K562 (cell line): Measurements from ENCODE around the gene DNAAF3.

Experiments used
- ARHGAP35 ChIP-seq: fragments of 450-650 bp; IDR thresholded peaks from 2 replicates; pipeline ENCODE4 v1.6.1; 2018; ENCODE audit not compliant: partially characterized antibody
- BRCA1 ChIP-seq, 2 experiments: fragments of 450-650 bp in 1 of 2; sonication (generic) in 1 of 2; formaldehyde crosslinking in 1 of 2; IDR thresholded peaks; 2 replicates each; pipeline versions ENCODE4 v1.5.0 to v1.6.1; 2017 to 2020; ENCODE audit warnings: mild to moderate bottlenecking in 1 of 2, missing genetic modification reagents in 1 of 2
- CTCF ChIP-seq, 3 experiments: IDR thresholded peaks in 2 of 3; conservative IDR thresholded peaks in 1 of 3; 2 replicates each; pipeline ENCODE4 v1.5.1; 2011 to 2012; ENCODE audit warnings: low read length in 3 of 3, mild to moderate bottlenecking in 3 of 3, control low read depth in 2 of 3, improper control_type of control experiment in 1 of 3, inconsistent platforms in 1 of 3, low read depth in 1 of 3, mixed read lengths in 1 of 3, moderate library complexity in 1 of 3; ENCODE audit not compliant: insufficient read depth in 2 of 3
- MAFK ChIP-seq: IDR thresholded peaks from 2 replicates; pipeline ENCODE4 v1.6.1; 2011; ENCODE audit warnings: low read length, improper control_type of control experiment
- MIER1 ChIP-seq: fragments of 450-650 bp; IDR thresholded peaks from 2 replicates; pipeline ENCODE4 v1.6.1; 2016; ENCODE audit warnings: antibody characterized with exemption, mild to moderate bottlenecking, low read depth
- MTA3 ChIP-seq: fragments of 450-650 bp; formaldehyde crosslinking; IDR thresholded peaks from 2 replicates; pipeline ENCODE4 v1.6.1; 2017; ENCODE audit warnings: mild to moderate bottlenecking, borderline replicate concordance
- PCBP2 ChIP-seq: fragments of 200-400 bp; formaldehyde crosslinking; IDR thresholded peaks from 2 replicates; pipeline ENCODE4 v1.6.1; 2018; ENCODE audit warnings: low read length, low read depth, mild to moderate bottlenecking, moderate library complexity; ENCODE audit not compliant: poor library complexity, severe bottlenecking
- POLR2A ChIP-seq: fragments of 450-650 bp; conservative IDR thresholded peaks from 2 replicates; pipeline ENCODE4 v1.6.1; 2016
- SP1 ChIP-seq: sonication (generic); formaldehyde crosslinking; IDR thresholded peaks from 2 replicates; pipeline ENCODE4 v1.8.1; 2022; ENCODE audit warnings: mild to moderate bottlenecking, missing genetic modification reagents
- ZNF23 ChIP-seq: fragments of 250-450 bp; sonication (Bioruptor Pico); IDR thresholded peaks from 2 replicates; pipeline ENCODE4 v1.4.0; 2020; ENCODE audit warnings: mild to moderate bottlenecking
- TF ChIP-seq, protein P1 (sequence below): fragments of 200-600 bp; sonication (generic); IDR thresholded peaks from one replicate; pipeline ENCODE4 v1.6.1; 2012; ENCODE audit warnings: mild to moderate bottlenecking, low read depth, low read length, inconsistent platforms
- TF ChIP-seq, protein P2 (sequence below): fragments of 250-450 bp; sonication (Bioruptor Pico); IDR thresholded peaks from 2 replicates; pipeline ENCODE4 v1.5.0; 2021; ENCODE audit warnings: mild to moderate bottlenecking, borderline replicate concordance

DNA sequence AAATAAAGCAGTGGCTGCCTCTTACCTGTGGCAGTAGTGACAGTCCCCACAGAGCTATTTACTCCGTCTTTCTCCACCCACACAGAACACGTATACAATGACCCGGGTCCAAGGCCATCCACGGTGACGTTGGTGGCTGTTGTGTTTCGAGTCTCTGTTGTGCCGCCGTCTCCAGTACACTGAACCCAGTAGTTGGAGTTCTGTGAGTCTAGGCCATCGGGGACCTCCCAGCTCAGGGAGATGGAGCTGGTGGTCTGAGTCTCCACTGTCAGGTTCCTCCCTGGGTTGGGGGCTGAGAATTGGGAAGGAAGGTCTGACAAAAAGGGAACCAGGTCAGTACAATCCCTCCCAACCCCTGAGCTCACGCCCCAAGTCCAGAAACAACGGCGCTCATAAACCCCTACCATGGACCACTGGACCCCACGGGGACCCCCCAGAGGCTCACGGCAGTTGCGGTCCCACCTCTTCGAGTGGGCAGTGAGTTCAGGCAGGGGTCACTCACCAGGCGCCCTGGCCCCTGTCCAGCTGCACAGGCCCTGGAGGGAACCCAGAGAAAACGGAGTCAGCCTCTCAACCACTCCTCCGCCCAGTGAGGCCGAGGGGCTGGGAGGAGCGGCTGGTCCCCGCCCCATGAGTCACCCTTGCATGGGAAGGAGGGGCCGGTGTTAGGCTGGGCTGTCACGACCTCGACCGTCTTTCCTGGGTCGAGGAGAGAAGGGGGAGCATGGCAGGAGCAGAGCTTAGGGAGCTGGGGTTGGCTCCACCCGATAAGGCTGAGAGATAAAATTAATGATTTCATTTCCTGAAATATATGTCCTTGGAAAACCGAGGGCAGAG, 40.5 kb upstream of the DNAAF3 start:
- TF ChIP-seq CTCF (IDR thresholded peaks at IDR 0.05 in 2 of 3, conservative IDR thresholded peaks at IDR 0.05 in 1 of 3; ENCODE audit: insufficient read depth in 2 of 3, low read depth in 1 of 3, low read length in 3 of 3) = no peak
- TF ChIP-seq, protein P1, sequence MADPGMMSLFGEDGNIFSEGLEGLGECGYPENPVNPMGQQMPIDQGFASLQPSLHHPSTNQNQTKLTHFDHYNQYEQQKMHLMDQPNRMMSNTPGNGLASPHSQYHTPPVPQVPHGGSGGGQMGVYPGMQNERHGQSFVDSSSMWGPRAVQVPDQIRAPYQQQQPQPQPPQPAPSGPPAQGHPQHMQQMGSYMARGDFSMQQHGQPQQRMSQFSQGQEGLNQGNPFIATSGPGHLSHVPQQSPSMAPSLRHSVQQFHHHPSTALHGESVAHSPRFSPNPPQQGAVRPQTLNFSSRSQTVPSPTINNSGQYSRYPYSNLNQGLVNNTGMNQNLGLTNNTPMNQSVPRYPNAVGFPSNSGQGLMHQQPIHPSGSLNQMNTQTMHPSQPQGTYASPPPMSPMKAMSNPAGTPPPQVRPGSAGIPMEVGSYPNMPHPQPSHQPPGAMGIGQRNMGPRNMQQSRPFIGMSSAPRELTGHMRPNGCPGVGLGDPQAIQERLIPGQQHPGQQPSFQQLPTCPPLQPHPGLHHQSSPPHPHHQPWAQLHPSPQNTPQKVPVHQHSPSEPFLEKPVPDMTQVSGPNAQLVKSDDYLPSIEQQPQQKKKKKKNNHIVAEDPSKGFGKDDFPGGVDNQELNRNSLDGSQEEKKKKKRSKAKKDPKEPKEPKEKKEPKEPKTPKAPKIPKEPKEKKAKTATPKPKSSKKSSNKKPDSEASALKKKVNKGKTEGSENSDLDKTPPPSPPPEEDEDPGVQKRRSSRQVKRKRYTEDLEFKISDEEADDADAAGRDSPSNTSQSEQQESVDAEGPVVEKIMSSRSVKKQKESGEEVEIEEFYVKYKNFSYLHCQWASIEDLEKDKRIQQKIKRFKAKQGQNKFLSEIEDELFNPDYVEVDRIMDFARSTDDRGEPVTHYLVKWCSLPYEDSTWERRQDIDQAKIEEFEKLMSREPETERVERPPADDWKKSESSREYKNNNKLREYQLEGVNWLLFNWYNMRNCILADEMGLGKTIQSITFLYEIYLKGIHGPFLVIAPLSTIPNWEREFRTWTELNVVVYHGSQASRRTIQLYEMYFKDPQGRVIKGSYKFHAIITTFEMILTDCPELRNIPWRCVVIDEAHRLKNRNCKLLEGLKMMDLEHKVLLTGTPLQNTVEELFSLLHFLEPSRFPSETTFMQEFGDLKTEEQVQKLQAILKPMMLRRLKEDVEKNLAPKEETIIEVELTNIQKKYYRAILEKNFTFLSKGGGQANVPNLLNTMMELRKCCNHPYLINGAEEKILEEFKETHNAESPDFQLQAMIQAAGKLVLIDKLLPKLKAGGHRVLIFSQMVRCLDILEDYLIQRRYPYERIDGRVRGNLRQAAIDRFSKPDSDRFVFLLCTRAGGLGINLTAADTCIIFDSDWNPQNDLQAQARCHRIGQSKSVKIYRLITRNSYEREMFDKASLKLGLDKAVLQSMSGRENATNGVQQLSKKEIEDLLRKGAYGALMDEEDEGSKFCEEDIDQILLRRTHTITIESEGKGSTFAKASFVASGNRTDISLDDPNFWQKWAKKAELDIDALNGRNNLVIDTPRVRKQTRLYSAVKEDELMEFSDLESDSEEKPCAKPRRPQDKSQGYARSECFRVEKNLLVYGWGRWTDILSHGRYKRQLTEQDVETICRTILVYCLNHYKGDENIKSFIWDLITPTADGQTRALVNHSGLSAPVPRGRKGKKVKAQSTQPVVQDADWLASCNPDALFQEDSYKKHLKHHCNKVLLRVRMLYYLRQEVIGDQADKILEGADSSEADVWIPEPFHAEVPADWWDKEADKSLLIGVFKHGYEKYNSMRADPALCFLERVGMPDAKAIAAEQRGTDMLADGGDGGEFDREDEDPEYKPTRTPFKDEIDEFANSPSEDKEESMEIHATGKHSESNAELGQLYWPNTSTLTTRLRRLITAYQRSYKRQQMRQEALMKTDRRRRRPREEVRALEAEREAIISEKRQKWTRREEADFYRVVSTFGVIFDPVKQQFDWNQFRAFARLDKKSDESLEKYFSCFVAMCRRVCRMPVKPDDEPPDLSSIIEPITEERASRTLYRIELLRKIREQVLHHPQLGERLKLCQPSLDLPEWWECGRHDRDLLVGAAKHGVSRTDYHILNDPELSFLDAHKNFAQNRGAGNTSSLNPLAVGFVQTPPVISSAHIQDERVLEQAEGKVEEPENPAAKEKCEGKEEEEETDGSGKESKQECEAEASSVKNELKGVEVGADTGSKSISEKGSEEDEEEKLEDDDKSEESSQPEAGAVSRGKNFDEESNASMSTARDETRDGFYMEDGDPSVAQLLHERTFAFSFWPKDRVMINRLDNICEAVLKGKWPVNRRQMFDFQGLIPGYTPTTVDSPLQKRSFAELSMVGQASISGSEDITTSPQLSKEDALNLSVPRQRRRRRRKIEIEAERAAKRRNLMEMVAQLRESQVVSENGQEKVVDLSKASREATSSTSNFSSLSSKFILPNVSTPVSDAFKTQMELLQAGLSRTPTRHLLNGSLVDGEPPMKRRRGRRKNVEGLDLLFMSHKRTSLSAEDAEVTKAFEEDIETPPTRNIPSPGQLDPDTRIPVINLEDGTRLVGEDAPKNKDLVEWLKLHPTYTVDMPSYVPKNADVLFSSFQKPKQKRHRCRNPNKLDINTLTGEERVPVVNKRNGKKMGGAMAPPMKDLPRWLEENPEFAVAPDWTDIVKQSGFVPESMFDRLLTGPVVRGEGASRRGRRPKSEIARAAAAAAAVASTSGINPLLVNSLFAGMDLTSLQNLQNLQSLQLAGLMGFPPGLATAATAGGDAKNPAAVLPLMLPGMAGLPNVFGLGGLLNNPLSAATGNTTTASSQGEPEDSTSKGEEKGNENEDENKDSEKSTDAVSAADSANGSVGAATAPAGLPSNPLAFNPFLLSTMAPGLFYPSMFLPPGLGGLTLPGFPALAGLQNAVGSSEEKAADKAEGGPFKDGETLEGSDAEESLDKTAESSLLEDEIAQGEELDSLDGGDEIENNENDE = no peak
- peak; percentile 86 for TF ChIP-seq POLR2A
- TF ChIP-seq MAFK = no peak
- no peak for TF ChIP-seq PCBP2
- no peak for TF ChIP-seq ARHGAP35
- no peak for TF ChIP-seq ZNF23
- peak; percentile 85 for TF ChIP-seq MTA3
- TF ChIP-seq, protein P2, sequence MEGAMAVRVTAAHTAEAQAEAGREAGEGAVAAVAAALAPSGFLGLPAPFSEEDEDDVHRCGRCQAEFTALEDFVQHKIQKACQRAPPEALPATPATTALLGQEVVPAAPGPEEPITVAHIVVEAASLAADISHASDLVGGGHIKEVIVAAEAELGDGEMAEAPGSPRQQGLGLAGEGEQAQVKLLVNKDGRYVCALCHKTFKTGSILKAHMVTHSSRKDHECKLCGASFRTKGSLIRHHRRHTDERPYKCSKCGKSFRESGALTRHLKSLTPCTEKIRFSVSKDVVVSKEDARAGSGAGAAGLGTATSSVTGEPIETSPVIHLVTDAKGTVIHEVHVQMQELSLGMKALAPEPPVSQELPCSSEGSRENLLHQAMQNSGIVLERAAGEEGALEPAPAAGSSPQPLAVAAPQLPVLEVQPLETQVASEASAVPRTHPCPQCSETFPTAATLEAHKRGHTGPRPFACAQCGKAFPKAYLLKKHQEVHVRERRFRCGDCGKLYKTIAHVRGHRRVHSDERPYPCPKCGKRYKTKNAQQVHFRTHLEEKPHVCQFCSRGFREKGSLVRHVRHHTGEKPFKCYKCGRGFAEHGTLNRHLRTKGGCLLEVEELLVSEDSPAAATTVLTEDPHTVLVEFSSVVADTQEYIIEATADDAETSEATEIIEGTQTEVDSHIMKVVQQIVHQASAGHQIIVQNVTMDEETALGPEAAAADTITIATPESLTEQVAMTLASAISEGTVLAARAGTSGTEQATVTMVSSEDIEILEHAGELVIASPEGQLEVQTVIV (CRISPR knock-in tag) = no peak
- TF ChIP-seq MIER1 = no peak
- no peak for TF ChIP-seq BRCA1 (IDR thresholded peaks at IDR 0.05)
- 0 out of 2 replicates have a peak, but pooled peaks have one; percentile 22 for TF ChIP-seq BRCA1 (CRISPR knock-in tag; IDR thresholded peaks at IDR 0.05)
- TF ChIP-seq SP1 (CRISPR knock-in tag) = peak; percentile 80
